HG03521 (cell line): ENCODE data around the gene AP4M1.

Experiments
- ATAC-seq: cut with Tn5 transposase; IDR thresholded peaks from one replicate; pipeline ENCODE4 v1.9.1; 2021; ENCODE audit warnings: mild to moderate bottlenecking, moderate library complexity; ENCODE audit not compliant: unreplicated experiment

Gene AP4M1

GRCh38 chr7:100157069-100157333 is 55.6 kb downstream of the AP4M1 start:
- ATAC-seq, result no peak

- ATAC-seq, result no peak
Observed at GRCh38 chr7:100157334-100158228, 56.1 kb downstream of the AP4M1 start.
